ENCODE data around the gene SNTG2.

Gene SNTG2

DNA sequence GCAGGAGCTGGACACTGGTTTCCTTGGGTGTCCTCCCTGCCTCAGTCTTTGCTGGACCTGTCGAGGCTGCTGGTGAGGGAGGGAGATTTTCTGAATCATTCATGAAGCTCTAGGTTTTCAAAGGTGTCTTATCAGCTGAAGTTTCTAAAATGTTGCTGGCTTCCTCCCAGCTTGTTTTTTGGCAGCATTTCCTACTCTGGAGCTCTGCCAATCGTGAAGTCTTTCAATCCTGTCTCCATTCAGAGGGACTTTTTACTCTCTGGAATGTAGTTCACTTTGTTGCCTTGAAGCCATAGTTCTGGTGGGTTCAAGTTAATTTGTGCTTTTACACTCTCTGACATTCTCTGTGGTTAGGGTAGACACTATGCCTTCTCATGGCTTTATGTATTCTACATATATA lies 23.9 kb downstream of the SNTG2 start:
- ATAC-seq: no peak

DNA sequence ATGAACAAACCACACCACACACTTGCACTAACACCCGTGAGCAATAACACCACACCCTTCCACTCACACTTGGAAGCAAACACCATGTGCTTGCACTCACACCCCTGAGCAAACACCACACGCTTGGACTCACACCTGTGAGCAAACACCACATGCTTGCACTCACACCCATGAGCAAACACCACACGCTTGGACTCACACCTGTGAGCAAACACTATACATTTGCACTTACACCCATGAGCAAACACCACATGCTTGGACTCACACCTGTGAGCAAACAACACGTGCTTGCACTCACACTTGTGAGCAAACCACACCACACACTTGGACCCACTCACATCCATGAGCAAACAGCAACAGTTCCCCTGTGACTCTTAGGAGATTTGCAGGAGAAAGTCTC lies 24.4 kb downstream of the SNTG2 start:
- TF ChIP-seq ZNF70 (CRISPR knock-in tag; IDR thresholded peaks at IDR 0.05): no peak
- ATAC-seq: no peak

More for the DNA sequence above, 23.9 kb downstream of the SNTG2 start:
- TF ChIP-seq PPARA (CRISPR knock-in tag; IDR thresholded peaks at IDR 0.05; ENCODE audit: borderline replicate concordance): no peak
- no peak for TF ChIP-seq CSDC2 (CRISPR knock-in tag; IDR thresholded peaks at IDR 0.05)
- TF ChIP-seq RARB (CRISPR knock-in tag; IDR thresholded peaks at IDR 0.05): no peak
- TF ChIP-seq ISL1 (CRISPR knock-in tag; IDR thresholded peaks at IDR 0.05): no peak
- TF ChIP-seq BACH2 (CRISPR knock-in tag; IDR thresholded peaks at IDR 0.05; ENCODE audit: borderline replicate concordance): no peak

GRCh38 chr2:979069-979928 lies 28.6 kb downstream of the SNTG2 start:
- ATAC-seq: no peak
- TF ChIP-seq ISL1 (CRISPR knock-in tag; IDR thresholded peaks at IDR 0.05) (no peak), CSDC2 (CRISPR knock-in tag; IDR thresholded peaks at IDR 0.05) (no peak), PPARA (CRISPR knock-in tag; IDR thresholded peaks at IDR 0.05; ENCODE audit: borderline replicate concordance) (no peak), TSHZ2 (CRISPR knock-in tag; IDR thresholded peaks at IDR 0.05) (no peak), OSR1 (CRISPR knock-in tag; IDR thresholded peaks at IDR 0.05) (no peak), ZC3H10 (CRISPR knock-in tag; IDR thresholded peaks at IDR 0.05) (no peak), TOX (CRISPR knock-in tag; IDR thresholded peaks at IDR 0.05; ENCODE audit: borderline replicate concordance) (no peak)
- TF ChIP-seq, protein P1, sequence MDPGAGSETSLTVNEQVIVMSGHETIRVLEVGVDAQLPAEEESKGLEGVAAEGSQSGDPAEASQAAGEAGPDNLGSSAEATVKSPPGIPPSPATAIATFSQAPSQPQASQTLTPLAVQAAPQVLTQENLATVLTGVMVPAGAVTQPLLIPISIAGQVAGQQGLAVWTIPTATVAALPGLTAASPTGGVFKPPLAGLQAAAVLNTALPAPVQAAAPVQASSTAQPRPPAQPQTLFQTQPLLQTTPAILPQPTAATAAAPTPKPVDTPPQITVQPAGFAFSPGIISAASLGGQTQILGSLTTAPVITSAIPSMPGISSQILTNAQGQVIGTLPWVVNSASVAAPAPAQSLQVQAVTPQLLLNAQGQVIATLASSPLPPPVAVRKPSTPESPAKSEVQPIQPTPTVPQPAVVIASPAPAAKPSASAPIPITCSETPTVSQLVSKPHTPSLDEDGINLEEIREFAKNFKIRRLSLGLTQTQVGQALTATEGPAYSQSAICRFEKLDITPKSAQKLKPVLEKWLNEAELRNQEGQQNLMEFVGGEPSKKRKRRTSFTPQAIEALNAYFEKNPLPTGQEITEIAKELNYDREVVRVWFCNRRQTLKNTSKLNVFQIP (CRISPR knock-in tag; IDR thresholded peaks at IDR 0.05; ENCODE audit: borderline replicate concordance, low read depth): no peak

GRCh38 chr2:980176-980575 lies 29.5 kb downstream of the SNTG2 start:
- no peak for ATAC-seq
- TF ChIP-seq TSHZ2 (CRISPR knock-in tag; IDR thresholded peaks at IDR 0.05): no peak
- TF ChIP-seq ZFP3 (CRISPR knock-in tag; IDR thresholded peaks at IDR 0.05): no peak
- TF ChIP-seq ZC3H10 (CRISPR knock-in tag; IDR thresholded peaks at IDR 0.05): no peak
- TF ChIP-seq SNAI2 (CRISPR knock-in tag; IDR thresholded peaks at IDR 0.05): no peak

DNA sequence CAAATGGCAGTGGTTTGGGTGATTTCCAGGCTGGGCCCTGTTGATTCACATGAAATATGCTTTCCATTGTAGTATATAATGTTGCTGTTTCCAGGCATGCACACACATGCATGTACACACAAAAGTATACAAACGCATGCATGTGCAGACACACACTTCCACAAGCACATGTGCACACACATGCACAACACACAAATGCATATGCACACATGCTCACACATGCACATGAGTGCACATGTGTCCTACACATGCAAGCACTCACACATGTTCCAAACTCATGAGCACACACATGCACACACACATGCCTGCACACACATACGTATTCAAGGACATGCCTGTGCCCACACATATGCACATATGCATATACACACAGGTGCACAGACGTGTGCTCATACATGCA lies 30.6 kb downstream of the SNTG2 start:
- ATAC-seq: no peak
- TF ChIP-seq PPARA (CRISPR knock-in tag; IDR thresholded peaks at IDR 0.05; ENCODE audit: borderline replicate concordance) (no peak), RARB (CRISPR knock-in tag; IDR thresholded peaks at IDR 0.05) (no peak)
- TF ChIP-seq, protein P2, sequence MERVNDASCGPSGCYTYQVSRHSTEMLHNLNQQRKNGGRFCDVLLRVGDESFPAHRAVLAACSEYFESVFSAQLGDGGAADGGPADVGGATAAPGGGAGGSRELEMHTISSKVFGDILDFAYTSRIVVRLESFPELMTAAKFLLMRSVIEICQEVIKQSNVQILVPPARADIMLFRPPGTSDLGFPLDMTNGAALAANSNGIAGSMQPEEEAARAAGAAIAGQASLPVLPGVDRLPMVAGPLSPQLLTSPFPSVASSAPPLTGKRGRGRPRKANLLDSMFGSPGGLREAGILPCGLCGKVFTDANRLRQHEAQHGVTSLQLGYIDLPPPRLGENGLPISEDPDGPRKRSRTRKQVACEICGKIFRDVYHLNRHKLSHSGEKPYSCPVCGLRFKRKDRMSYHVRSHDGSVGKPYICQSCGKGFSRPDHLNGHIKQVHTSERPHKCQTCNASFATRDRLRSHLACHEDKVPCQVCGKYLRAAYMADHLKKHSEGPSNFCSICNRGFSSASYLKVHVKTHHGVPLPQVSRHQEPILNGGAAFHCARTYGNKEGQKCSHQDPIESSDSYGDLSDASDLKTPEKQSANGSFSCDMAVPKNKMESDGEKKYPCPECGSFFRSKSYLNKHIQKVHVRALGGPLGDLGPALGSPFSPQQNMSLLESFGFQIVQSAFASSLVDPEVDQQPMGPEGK (CRISPR knock-in tag; IDR thresholded peaks at IDR 0.05; ENCODE audit: borderline replicate concordance): no peak
